ENCODE measurements around the gene DIP2B. TPM values are rescaled to one million over a fixed set of nuclear protein-coding genes. Genes with fewer than 3 reads are reported as not detected.

Gene DIP2B
- total and polyA plus RNA-seq, 10 donors = 5.6 to 96.4 (median 61.6) TPM

- TF ChIP-seq POLR2A (IDR thresholded peaks at IDR 0.05) (no peak), POLR2AphosphoS5 (IDR thresholded peaks at IDR 0.05) (no peak)
- TF ChIP-seq, protein P1, sequence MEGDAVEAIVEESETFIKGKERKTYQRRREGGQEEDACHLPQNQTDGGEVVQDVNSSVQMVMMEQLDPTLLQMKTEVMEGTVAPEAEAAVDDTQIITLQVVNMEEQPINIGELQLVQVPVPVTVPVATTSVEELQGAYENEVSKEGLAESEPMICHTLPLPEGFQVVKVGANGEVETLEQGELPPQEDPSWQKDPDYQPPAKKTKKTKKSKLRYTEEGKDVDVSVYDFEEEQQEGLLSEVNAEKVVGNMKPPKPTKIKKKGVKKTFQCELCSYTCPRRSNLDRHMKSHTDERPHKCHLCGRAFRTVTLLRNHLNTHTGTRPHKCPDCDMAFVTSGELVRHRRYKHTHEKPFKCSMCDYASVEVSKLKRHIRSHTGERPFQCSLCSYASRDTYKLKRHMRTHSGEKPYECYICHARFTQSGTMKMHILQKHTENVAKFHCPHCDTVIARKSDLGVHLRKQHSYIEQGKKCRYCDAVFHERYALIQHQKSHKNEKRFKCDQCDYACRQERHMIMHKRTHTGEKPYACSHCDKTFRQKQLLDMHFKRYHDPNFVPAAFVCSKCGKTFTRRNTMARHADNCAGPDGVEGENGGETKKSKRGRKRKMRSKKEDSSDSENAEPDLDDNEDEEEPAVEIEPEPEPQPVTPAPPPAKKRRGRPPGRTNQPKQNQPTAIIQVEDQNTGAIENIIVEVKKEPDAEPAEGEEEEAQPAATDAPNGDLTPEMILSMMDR (IDR thresholded peaks at IDR 0.05 in 8 of 11, conservative IDR thresholded peaks at IDR 0.05 in 3 of 11) = no peak
- no peak overlapping the region for H3K4me3 ChIP-seq
- peaks cover 0 to 67% (median 11%) of the 10 kb centered on the region in 6 donors for H3K4me1 ChIP-seq
- no peaks in the 10 kb centered on the region for H3K27me3 ChIP-seq (replicated peaks in 1 of 7)
- H3K36me3 ChIP-seq = no peaks in the 10 kb centered on the region
- H3K27ac ChIP-seq = peak overlapping the region in 1 of 8 donors; percentile 21
- no peak for DNase-seq
- no peaks in the 10 kb centered on the region for H3K9me3 ChIP-seq
- intact Hi-C loops (cut with DNase I; ENCODE audit: low total_unique reads) = no loop called here
These were observed 86.1 kb downstream of the DIP2B start for GRCh38 chr12:50590869-50591268.

DNA sequence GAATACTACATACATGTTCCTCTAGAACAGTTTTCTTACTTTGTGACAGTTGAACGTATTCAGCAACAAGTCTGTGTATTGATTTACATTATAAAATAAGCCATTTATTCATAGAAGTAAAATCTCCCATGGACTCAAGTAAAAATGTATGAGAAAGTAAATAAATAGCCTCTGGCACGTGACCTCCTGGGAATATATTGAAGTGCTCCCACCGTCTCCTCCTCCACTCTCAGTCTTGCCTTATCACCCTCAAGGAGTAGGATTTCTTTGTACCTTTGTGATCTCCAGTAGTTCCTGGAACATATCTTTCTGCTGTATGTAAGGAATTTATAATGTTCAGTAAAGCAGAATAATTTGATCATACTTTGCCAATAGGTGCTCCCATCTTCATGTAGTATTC lies 90.9 kb downstream of the DIP2B start:
- TF ChIP-seq POLR2AphosphoS5 (IDR thresholded peaks at IDR 0.05) = no peak
- no peak for TF ChIP-seq POLR2A (IDR thresholded peaks at IDR 0.05)
- TF ChIP-seq, protein P1 (IDR thresholded peaks at IDR 0.05 in 8 of 11, conservative IDR thresholded peaks at IDR 0.05 in 3 of 11) = no peak
- no peak overlapping the region for H3K4me3 ChIP-seq
- 91 to 100% (median 92%) methylated on average over 3 of the region's 3 CpGs for WGBS, 5 donors
- intact Hi-C loops (cut with DNase I; ENCODE audit: low total_unique reads) = no loop called here
- DNase-seq = no peak
- no peaks in the 10 kb centered on the region for H3K27me3 ChIP-seq (replicated peaks in 1 of 7)
- H3K9me3 ChIP-seq = no peaks in the 10 kb centered on the region
- H3K4me1 ChIP-seq = peaks cover 15 to 67% (median 31%) of the 10 kb centered on the region in 6 donors
- no peaks in the 10 kb centered on the region for H3K36me3 ChIP-seq
- H3K27ac ChIP-seq = peak overlapping the region in 1 of 8 donors; percentile 8

DNA sequence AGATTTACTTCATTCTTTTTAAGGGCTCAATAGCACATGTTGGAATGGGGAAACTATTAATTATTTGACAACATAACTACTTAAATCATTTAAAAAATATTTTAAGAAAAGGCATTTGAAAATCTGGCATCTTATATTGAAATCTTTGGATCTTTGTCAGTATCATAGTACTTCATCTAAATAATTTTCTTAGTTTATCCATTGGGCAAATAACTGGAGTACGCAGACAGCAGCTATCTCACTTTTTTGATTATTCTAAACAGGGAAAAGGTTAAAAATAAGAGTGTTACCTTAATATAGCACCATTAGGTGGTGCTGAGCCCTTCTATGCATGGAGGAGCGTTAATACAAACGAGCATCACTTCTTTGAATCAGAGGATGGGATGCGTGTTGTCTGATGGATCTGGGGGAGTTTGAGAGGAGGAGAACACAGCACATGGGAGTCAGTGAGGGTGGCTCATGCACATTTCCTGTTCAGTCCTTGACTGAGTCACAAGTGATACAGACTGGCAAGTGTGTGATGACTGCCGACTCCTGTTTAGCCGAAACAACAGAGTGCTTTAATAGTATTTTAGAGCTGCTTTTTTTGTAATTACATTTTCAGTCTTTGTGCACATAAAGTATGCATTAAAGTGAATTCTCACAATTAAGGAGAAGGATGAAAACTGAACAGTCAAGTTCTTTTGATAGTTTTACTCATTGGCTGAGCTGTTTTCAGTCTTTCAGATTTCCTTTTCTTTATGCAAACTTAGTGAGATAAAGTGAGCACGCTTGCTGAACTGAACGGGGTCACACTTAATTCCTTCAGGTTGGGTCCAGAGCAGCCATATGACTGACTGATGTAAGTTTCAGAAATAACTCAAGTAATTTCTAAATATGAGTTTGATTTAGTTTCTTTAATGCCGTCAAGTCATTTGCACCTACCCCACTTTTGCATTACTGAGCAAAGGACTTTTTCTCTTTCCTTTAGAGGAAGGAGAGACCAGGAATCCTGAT lies 92.7 kb downstream of the DIP2B start:
- 35 to 48% (median 40%) methylated on average over 9 of the region's 9 CpGs for WGBS, 5 donors
- Histone ChIP-seq H3K27me3 (replicated peaks in 1 of 7) (no peaks in the 10 kb centered on the region), H3K9me3 (no peaks in the 10 kb centered on the region), H3K36me3 (no peaks in the 10 kb centered on the region), H3K4me3 (peak overlapping the region in 1 of 8 donors; percentile 28), H3K27ac (peak overlapping the region in 7 of 8 donors; percentile 37 to 60 (median 53)), H3K4me1 (peaks cover 15 to 68% (median 31%) of the 10 kb centered on the region in 6 donors)
- DNase-seq = no peak
- TF ChIP-seq POLR2AphosphoS5 (IDR thresholded peaks at IDR 0.05) = peak in 1 of 3 donors; percentile 29
- TF ChIP-seq, protein P1 (IDR thresholded peaks at IDR 0.05 in 8 of 11, conservative IDR thresholded peaks at IDR 0.05 in 3 of 11) = no peak
- intact Hi-C loops (cut with DNase I; ENCODE audit: low total_unique reads) = no loop called here

- 64 to 82% (median 70%) methylated on average over 2 of the region's 2 CpGs for WGBS, 5 donors
- TF ChIP-seq POLR2AphosphoS5 (IDR thresholded peaks at IDR 0.05) (no peak), POLR2A (IDR thresholded peaks at IDR 0.05) (no peak)
- TF ChIP-seq, protein P1 (IDR thresholded peaks at IDR 0.05 in 8 of 11, conservative IDR thresholded peaks at IDR 0.05 in 3 of 11) = no peak
- H3K27ac ChIP-seq = peak overlapping the region in 7 of 8 donors; percentile 37 to 60 (median 53)
- H3K4me3 ChIP-seq = no peak overlapping the region
- no peaks in the 10 kb centered on the region for H3K36me3 ChIP-seq
- intact Hi-C loops (cut with DNase I; ENCODE audit: low total_unique reads) = no loop called here
- no peak for DNase-seq
- H3K4me1 ChIP-seq = peaks cover 15 to 70% (median 35%) of the 10 kb centered on the region in 6 donors
- H3K27me3 ChIP-seq (replicated peaks in 1 of 7) = no peaks in the 10 kb centered on the region
- no peaks in the 10 kb centered on the region for H3K9me3 ChIP-seq
These were observed 93.6 kb downstream of the DIP2B start for GRCh38 chr12:50598321-50598862.

Measured in spleen (tissue), 11 donors.